MCF 10A (cell line): ENCODE measurements around the gene ANAPC4. TPM values are rescaled to one million over a fixed set of nuclear protein-coding genes. Genes with fewer than 3 reads are reported as not detected.
A peak's percentile ranks its signal among the peaks of the same experiment; 100 is the strongest.

Source experiments
- BruUV-seq: library from RNA; stranded (reverse); fragments of 400-500 nt; replicated peaks from 2 replicates; lab custom pipeline; 2021; lab: Mats Ljungman, UMichigan
- CTCF ChIA-PET: fragments of 300-600 bp; sonication (Branson Sonifier 250); formaldehyde crosslinking; extraction: SDS; loops from one replicate; lab custom pipeline; 2021; ENCODE audit warnings: antibody characterized with exemption, inconsistent platforms; lab: Yijun Ruan, JAX
- POLR2A ChIA-PET: fragments of 300-600, 350-650 bp; sonication (Branson Sonifier 250); formaldehyde crosslinking; extraction: SDS; loops from one replicate; lab custom pipeline; 2020; ENCODE audit warnings: antibody characterized with exemption, inconsistent platforms; lab: Yijun Ruan, JAX
- DNase-seq: peaks from one replicate; pipeline ENCODE4 v3.0.0-alpha.2; 2018; ENCODE audit not compliant: unreplicated experiment
- H3K27ac Mint-ChIP-seq: one replicate; pipeline ENCODE4 v1.8.0; 2022; ENCODE audit warnings: mild to moderate bottlenecking, low read depth, mixed read lengths; ENCODE audit not compliant: unreplicated experiment
- H3K27me3 Mint-ChIP-seq: one replicate; pipeline ENCODE4 v1.8.0; 2022; ENCODE audit warnings: mixed read lengths; ENCODE audit not compliant: insufficient read depth, unreplicated experiment
- H3K36me3 Mint-ChIP-seq: one replicate; pipeline ENCODE4 v1.8.0; 2022; ENCODE audit warnings: mild to moderate bottlenecking, moderate library complexity, mixed read lengths; ENCODE audit not compliant: insufficient read depth, unreplicated experiment
- H3K4me1 Mint-ChIP-seq: one replicate; pipeline ENCODE4 v1.8.0; 2022; ENCODE audit warnings: mixed read lengths; ENCODE audit not compliant: insufficient read depth, unreplicated experiment
- H3K4me3 Mint-ChIP-seq: one replicate; pipeline ENCODE4 v1.8.0; 2022; ENCODE audit warnings: mild to moderate bottlenecking, moderate library complexity, mixed read lengths; ENCODE audit not compliant: unreplicated experiment
- H3K9me3 Mint-ChIP-seq: one replicate; pipeline ENCODE4 v1.8.0; 2022; ENCODE audit warnings: mixed read lengths; ENCODE audit not compliant: unreplicated experiment
- intact Hi-C: fragments of 100-400 bp; cut with micrococcal nuclease; formaldehyde crosslinking; loops from 2 replicates; pipeline ENCODE4 v1.14.1; 2022
- total RNA-seq: library from RNA; stranded (reverse); gene quantifications from 2 replicates; pipeline ENCODE4 v1.2.3, GENCODE V29; 2022
- TF ChIP-seq, protein P1 (sequence below): fragments of 200-600 bp; IDR thresholded peaks from one replicate; pipeline ENCODE4 v1.8.0; 2022; ENCODE audit warnings: antibody characterized with exemption, mild to moderate bottlenecking; ENCODE audit not compliant: unreplicated experiment

ANAPC4 gene
- total RNA-seq, 1 experiment from 2014 or later: 20.8 TPM

DNA sequence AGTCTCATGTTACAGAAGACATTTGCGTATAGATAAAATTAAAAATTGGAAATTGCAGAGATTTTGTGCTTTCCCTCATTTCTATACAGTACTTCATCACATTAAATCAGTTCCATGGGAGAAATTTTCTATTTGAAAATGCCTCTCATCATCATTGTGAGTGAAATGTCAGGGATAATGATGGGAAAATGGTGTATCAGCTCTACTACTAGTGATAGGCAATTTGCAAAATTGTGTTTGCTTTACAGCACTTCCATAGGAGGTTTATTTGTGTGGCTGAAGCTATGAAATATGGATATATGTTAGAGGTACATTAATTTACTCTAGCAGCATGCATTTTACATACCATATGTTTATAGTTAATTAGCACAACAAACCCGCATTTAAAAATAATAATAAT is 21.0 kb upstream of the ANAPC4 start:
- Mint-ChIP-seq H3K27me3 (no peaks in the 10 kb centered on the region), H3K36me3 (peaks cover 34% of the 10 kb centered on the region), H3K4me1 (no peaks in the 10 kb centered on the region), H3K9me3 (no peaks in the 10 kb centered on the region), H3K4me3 (no peak overlapping the region), H3K27ac (no peak overlapping the region)
- intact Hi-C loops: no loop called here
- ChIA-PET POLR2A (interaction anchor here (0.6 to 2.2 kb wide), 2 partner anchors 44 to 87 kb away, joined by 3 to 6 read pairs; partner anchors contain the start of gene ZCCHC4), CTCF (interaction anchor here (0.6 to 3.7 kb wide), 4 partner anchors 12 to 176 kb away, joined by 3 to 41 read pairs (median 10); partner anchors contain the start of gene ZCCHC4)
- BruUV-seq: no TSS peak
- TF ChIP-seq, protein P1, sequence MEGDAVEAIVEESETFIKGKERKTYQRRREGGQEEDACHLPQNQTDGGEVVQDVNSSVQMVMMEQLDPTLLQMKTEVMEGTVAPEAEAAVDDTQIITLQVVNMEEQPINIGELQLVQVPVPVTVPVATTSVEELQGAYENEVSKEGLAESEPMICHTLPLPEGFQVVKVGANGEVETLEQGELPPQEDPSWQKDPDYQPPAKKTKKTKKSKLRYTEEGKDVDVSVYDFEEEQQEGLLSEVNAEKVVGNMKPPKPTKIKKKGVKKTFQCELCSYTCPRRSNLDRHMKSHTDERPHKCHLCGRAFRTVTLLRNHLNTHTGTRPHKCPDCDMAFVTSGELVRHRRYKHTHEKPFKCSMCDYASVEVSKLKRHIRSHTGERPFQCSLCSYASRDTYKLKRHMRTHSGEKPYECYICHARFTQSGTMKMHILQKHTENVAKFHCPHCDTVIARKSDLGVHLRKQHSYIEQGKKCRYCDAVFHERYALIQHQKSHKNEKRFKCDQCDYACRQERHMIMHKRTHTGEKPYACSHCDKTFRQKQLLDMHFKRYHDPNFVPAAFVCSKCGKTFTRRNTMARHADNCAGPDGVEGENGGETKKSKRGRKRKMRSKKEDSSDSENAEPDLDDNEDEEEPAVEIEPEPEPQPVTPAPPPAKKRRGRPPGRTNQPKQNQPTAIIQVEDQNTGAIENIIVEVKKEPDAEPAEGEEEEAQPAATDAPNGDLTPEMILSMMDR: no peak
- no peak for DNase-seq

DNA sequence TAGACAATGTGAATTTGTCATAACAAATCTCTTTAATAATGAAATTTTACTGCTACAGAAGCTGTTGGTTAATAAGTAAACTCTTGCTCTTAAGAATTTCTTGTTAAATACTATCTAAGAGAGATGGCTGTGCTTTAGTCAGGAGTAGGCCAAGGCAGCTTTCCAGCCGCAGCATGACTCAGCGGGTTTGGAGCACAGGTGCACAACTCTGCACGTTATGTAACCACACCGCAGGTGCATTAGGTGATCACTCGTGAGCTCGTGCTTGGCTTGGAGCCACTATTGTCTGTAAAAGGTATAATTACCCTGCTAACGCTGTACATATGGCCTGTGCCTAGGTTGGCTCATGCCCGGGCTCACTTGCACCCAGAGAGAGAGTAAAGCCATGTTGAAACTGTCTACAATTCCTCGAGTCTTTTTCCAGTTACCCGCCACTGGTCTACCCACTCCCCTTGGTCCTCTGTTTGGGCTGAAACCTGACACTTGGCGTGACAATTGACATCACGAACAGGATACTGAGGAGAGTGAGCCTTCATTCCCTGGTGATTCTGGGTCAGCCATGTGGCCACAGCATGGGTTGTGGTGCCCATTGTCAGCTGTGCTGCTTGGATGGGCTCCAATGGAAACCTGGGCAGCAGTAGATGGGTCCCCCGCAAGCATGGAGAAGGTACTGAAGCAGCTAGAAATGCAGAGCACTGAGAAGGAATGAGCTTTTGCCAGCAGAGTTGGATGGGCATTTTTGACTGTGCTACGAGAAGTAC is 18.4 kb upstream of the ANAPC4 start:
- CTCF ChIA-PET: interaction anchor here (0.9 to 3.7 kb wide), 4 partner anchors 8 to 46 kb away, joined by 4 to 41 read pairs (median 11); partner anchors contain the start of gene ZCCHC4
- no peaks in the 10 kb centered on the region for H3K9me3 Mint-ChIP-seq
- no TSS peak for BruUV-seq

DNA sequence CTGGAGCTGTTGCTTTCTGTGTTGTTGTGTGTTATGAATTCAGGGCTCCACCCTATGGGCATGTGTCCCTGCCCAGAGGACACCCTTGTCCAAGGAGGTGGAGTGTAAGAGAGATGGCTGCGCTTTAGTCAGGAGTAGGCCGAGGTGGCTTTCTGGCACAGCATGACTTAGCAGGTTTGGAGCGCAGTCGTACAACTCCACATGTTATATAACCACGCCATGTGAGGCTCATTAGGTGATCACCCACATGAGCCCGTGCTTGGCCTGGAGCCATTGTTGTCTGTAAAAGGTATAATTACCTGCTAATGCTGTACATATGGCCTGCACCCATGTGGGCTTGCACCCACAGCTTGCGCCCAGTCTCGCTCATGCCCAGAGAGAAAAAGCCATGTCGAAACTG is 15.8 kb upstream of the ANAPC4 start:
- TF ChIP-seq, protein P1: no peak
- Mint-ChIP-seq H3K4me1 (no peaks in the 10 kb centered on the region), H3K36me3 (peaks cover 10% of the 10 kb centered on the region), H3K27me3 (no peaks in the 10 kb centered on the region), H3K9me3 (no peaks in the 10 kb centered on the region), H3K27ac (no peak overlapping the region), H3K4me3 (no peak overlapping the region)
- no peak for DNase-seq
- intact Hi-C loops: loop anchor here (2.0 to 10.0 kb wide), 2 partner anchors 40 to 876 kb away; no protein-coding TSS in a partner anchor
- BruUV-seq: no TSS peak
- ChIA-PET CTCF (interaction anchor here (0.6 kb wide), 1 partner anchor 29 kb away, joined by 3 read pairs; no protein-coding TSS in a partner anchor), POLR2A (no interaction called here)

More for the DNA sequence above, 18.4 kb upstream of the ANAPC4 start:
- no peaks in the 10 kb centered on the region for H3K4me1 Mint-ChIP-seq
- no peak overlapping the region for H3K4me3 Mint-ChIP-seq
- DNase-seq: peak; percentile 88
- POLR2A ChIA-PET: interaction anchor here (0.8 to 1.5 kb wide), 5 partner anchors 10 to 199 kb away, joined by 3 to 5 read pairs (median 3); partner anchors contain the start of genes ANAPC4 and SEPSECS
- no peaks in the 10 kb centered on the region for H3K27me3 Mint-ChIP-seq
- TF ChIP-seq, protein P1: no peak
- H3K36me3 Mint-ChIP-seq: peaks cover 19% of the 10 kb centered on the region
- intact Hi-C loops: no loop called here
- H3K27ac Mint-ChIP-seq: no peak overlapping the region

DNA sequence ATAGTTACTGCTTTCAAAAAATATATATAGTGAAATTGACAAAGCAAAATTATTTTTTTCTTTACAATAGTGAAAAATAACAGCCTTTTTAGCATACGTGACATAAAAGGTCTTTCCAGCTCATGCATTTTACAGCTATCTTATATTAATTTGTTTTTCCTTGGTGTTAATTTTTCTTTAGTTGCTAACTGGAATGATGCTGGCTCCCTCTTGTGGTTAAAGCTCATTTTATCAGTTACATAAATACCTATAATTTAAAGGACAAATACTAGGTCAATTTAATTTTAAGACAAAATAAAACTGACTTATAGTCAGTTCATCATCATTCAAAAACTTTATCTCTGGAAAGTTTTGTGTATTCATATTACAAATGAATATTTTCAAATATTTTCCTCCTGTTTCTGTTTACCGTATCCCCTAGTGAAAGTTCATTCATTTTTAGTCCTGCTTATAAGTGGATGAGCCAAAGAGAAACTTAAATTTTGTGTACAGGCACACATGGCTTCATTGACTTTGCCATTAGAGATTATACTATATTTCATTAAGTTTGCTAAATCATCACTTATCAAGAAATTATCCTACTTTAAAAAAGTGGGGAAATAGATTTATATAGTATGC is 9.9 kb upstream of the ANAPC4 start:
- intact Hi-C loops: loop anchor here (1.0 to 10.0 kb wide), 5 partner anchors 55 to 882 kb away; partner anchors contain the start of genes PI4K2B and ZCCHC4
- peak; percentile 58 for DNase-seq
- Mint-ChIP-seq H3K4me3 (no peak overlapping the region), H3K4me1 (no peaks in the 10 kb centered on the region), H3K36me3 (peaks cover 4% of the 10 kb centered on the region), H3K27me3 (no peaks in the 10 kb centered on the region), H3K9me3 (no peaks in the 10 kb centered on the region), H3K27ac (no peak overlapping the region)
- CTCF ChIA-PET: interaction anchor here (0.6 to 4.5 kb wide), 27 partner anchors 9 to 936 kb away, joined by 3 to 42 read pairs (median 4); partner anchors contain the start of genes ANAPC4 and ZCCHC4
- TF ChIP-seq, protein P1: peak; percentile 59
- POLR2A ChIA-PET: interaction anchor here (0.6 to 4.5 kb wide), 7 partner anchors 10 to 810 kb away, joined by 3 to 23 read pairs (median 3); partner anchors contain the start of genes ANAPC4, SEPSECS and ZCCHC4
- no TSS peak for BruUV-seq
